ENCODE measurements around the gene GMCL1.
"Not testable (repeated sequence)": the region's sequence is repeated elsewhere in the genome, so short reads cannot be mapped to it uniquely, and the experiment has no call there.

GMCL1 gene

GRCh38 chr2:69848186-69848790, 18.8 kb downstream of the GMCL1 start:
- no peak for DNase-seq

GRCh38 chr2:69858261-69858660, 28.8 kb downstream of the GMCL1 start:
- DNase-seq: no peak

GRCh38 chr2:69863298-69863697, 33.8 kb downstream of the GMCL1 start:
- DNase-seq: no peak

GRCh38 chr2:69888451-69888850, 59.0 kb downstream of the GMCL1 start:
- DNase-seq: no peak

GRCh38 chr2:69889302-69889701, 59.8 kb downstream of the GMCL1 start:
- DNase-seq: no peak

GRCh38 chr2:69890881-69891280, 61.4 kb downstream of the GMCL1 start:
- no peak for DNase-seq

GRCh38 chr2:69892838-69893424, 63.5 kb downstream of the GMCL1 start:
- not testable (repeated sequence) for DNase-seq

- peak; percentile 81 for DNase-seq
These were observed 64.5 kb downstream of the GMCL1 start, which contains the start of gene SNRNP27 for GRCh38 chr2:69893684-69894551. TSS of gene SNRNP27 (plus strand) at chr2:69893956. CDS start at chr2:69893985, 29 bp downstream.

- not testable (repeated sequence) for DNase-seq
These were observed 65.3 kb downstream of the GMCL1 start for GRCh38 chr2:69894737-69895136.

- no peak for DNase-seq
These were observed 72.9 kb downstream of the GMCL1 start for GRCh38 chr2:69902213-69902922.

- DNase-seq: no peak
These were observed 77.8 kb downstream of the GMCL1 start for GRCh38 chr2:69907216-69907615.

GRCh38 chr2:69911985-69912563, 82.6 kb downstream of the GMCL1 start:
- no peak for DNase-seq

GRCh38 chr2:69914164-69914949, 84.9 kb downstream of the GMCL1 start:
- peak; percentile 42 for DNase-seq

GRCh38 chr2:69914950-69915945, 85.8 kb downstream of the GMCL1 start, which contains the start of gene MXD1:
TSS of gene MXD1 (plus strand) at chr2:69915109. CDS start at chr2:69915331, 222 bp downstream.
- peak; percentile 100 for DNase-seq

- no peak for DNase-seq
These were observed 86.6 kb downstream of the GMCL1 start for GRCh38 chr2:69916106-69916505.

GRCh38 chr2:69917852-69918251, 88.4 kb downstream of the GMCL1 start:
- DNase-seq: no peak

GRCh38 chr2:69918401-69918800, 88.9 kb downstream of the GMCL1 start:
- no peak for DNase-seq

GRCh38 chr2:69923116-69923515, 93.7 kb downstream of the GMCL1 start:
- no peak for DNase-seq

- no peak for DNase-seq
These were observed 97.5 kb downstream of the GMCL1 start for GRCh38 chr2:69926849-69927515.

Measured in activated naive CD4-positive, alpha-beta T cell treated with anti-CD3 and anti-CD28 coated beads, Interleukin-2, amount 50 U/mL, for 16 hours (primary cell).